Body of pancreas (tissue), 4 donors: ENCODE measurements around the gene SNAPC4. TPM values are rescaled to one million over a fixed set of nuclear protein-coding genes. Genes with fewer than 3 reads are reported as not detected.

Source experiments
- ATAC-seq: fragments of 150-250 bp; one replicate; pipeline ENCODE4 v1.9.1; 2016
- DNase-seq, 4 donors: peaks; one replicate each; pipeline ENCODE4 v3.0.0-alpha.2; 2019
- H3K27ac ChIP-seq, 4 donors: fragments of 200-600 bp; sonication (generic); 1 replicate in 3 of 4; 2 replicates in 1 of 4; pipeline versions ENCODE4 v1.5.1 to v1.6.1; 2016 to 2019; ENCODE audit warnings: mild to moderate bottlenecking in 1 of 4, mixed read lengths in 1 of 4, moderate library complexity in 1 of 4
- H3K27me3 ChIP-seq, 2 donors: fragments of 200-600 bp; sonication (generic); one replicate each; pipeline ENCODE4 v1.6.0; 2016; ENCODE audit warnings: mild to moderate bottlenecking in 1 of 2
- H3K36me3 ChIP-seq, 2 donors: fragments of 200-600 bp; sonication (generic); replicated peaks in 1 of 2; 2 replicates each; pipeline ENCODE4 v1.5.1; 2016; ENCODE audit warnings: low read depth in 2 of 2; ENCODE audit not compliant: insufficient read depth in 1 of 2
- H3K4me1 ChIP-seq: fragments of 200-600 bp; sonication (generic); one replicate; pipeline ENCODE4 v1.6.0; 2016
- H3K4me3 ChIP-seq, 2 donors: fragments of 200-600 bp; sonication (generic); 1 replicate in 1 of 2; 2 replicates in 1 of 2; pipeline ENCODE4 v1.5.1; 2016 to 2019
- H3K9me3 ChIP-seq, 3 donors: fragments of 200-600 bp; sonication (generic); 1 replicate in 2 of 3; 2 replicates in 1 of 3; pipeline ENCODE4 v1.5.1; 2016
- CTCF ChIP-seq, 7 experiments: fragments of 450-650 bp in 4 of 7; fragments of 200-600 bp in 3 of 7; sonication (generic) in 3 of 7; IDR thresholded peaks; one replicate each; pipeline ENCODE4 v1.5.1; 2016 to 2019; ENCODE audit warnings: antibody characterized with exemption in 7 of 7
- POLR2A ChIP-seq, 3 donors: fragments of 450-650 bp; IDR thresholded peaks; one replicate each; pipeline ENCODE4 v1.6.1; 2016; ENCODE audit warnings: antibody characterized with exemption in 3 of 3, mild to moderate bottlenecking in 2 of 3
- WGBS, 2 donors: methylation state at CpG; one replicate each; pipeline ENCODE4 v1.1.5; 2017; 5-methylcytosine and 5-hydroxymethylcytosine counted together
- intact Hi-C: fragments of 100-400 bp; cut with DNase I; formaldehyde crosslinking; loops from one replicate; pipeline ENCODE4 v1.15.1; 2023
- total RNA-seq, 2 donors: library from RNA; depleted of rRNA; stranded (reverse); fragments of >200 nt; gene quantifications; one replicate each; pipeline ENCODE4 v1.1.0, GENCODE V29; 2016

The SNAPC4 gene
- total RNA-seq, 2 donors from 2014 or later = 8.8 to 19.1 TPM

GRCh38 chr9:136363949-136364748 lies 35.8 kb downstream of the SNAPC4 start:
- 37 to 49% methylated on average over 7 to 54 of the region's 54 CpGs for WGBS, 2 donors
- no peaks in the 10 kb centered on the region for H3K27me3 ChIP-seq
- peak overlapping the region in 2 of 4 donors; percentile 76 to 95 for H3K27ac ChIP-seq
- DNase-seq = no peak
- no peak overlapping the region for H3K4me3 ChIP-seq
- H3K4me1 ChIP-seq = peaks cover 22% of the 10 kb centered on the region
- no peak for ATAC-seq
- TF ChIP-seq CTCF (IDR thresholded peaks at IDR 0.05) (no peak), POLR2A (IDR thresholded peaks at IDR 0.05) (no peak)
- intact Hi-C loops = no loop called here
- no peaks in the 10 kb centered on the region for H3K9me3 ChIP-seq
- no peaks in the 10 kb centered on the region for H3K36me3 ChIP-seq

GRCh38 chr9:136363106-136363948 lies 36.6 kb downstream of the SNAPC4 start, which contains the start of gene DNLZ:
Gene DNLZ, minus strand, starts transcription at chr9:136363744. Its CDS starts 30 bp downstream, at chr9:136363714.
- 2% methylated on average over 52 of the region's 97 CpGs; no CpG with 5 or more reads in 1 of the 2 donors for WGBS, 2 donors
- Histone ChIP-seq H3K9me3 (no peaks in the 10 kb centered on the region), H3K4me1 (peaks cover 22% of the 10 kb centered on the region), H3K27ac (peak within 1 kb of the TSS; percentile 76 to 95 (median 95)), H3K27me3 (no peaks in the 10 kb centered on the region), H3K36me3 (no peaks in the 10 kb centered on the region), H3K4me3 (peak within 1 kb of the TSS; percentile 9 to 60)
- TF ChIP-seq CTCF (IDR thresholded peaks at IDR 0.05) (peak; percentile 90 to 100 (median 99)), POLR2A (IDR thresholded peaks at IDR 0.05) (peak; percentile 85 to 92 (median 90))
- intact Hi-C loops = no loop called here
- peak; percentile 97 to 98 (median 98) for DNase-seq
- peak; percentile 95 for ATAC-seq

- DNase-seq = no peak
- no peak overlapping the region for H3K4me3 ChIP-seq
- H3K9me3 ChIP-seq = no peaks in the 10 kb centered on the region
- TF ChIP-seq POLR2A (IDR thresholded peaks at IDR 0.05) = no peak
- TF ChIP-seq CTCF (IDR thresholded peaks at IDR 0.05) = no peak
- intact Hi-C loops = no loop called here
- WGBS, 2 donors = 68 to 75% methylated on average over 2 to 6 of the region's 6 CpGs
- H3K4me1 ChIP-seq = peaks cover 22% of the 10 kb centered on the region
- no peaks in the 10 kb centered on the region for H3K27me3 ChIP-seq
- H3K36me3 ChIP-seq = no peaks in the 10 kb centered on the region
- H3K27ac ChIP-seq = peak overlapping the region; percentile 76 to 95 (median 95)
- no peak for ATAC-seq
Observed at GRCh38 chr9:136362450-136362784, 37.6 kb downstream of the SNAPC4 start.

- WGBS, 2 donors = 81 to 87% methylated on average over 4 to 26 of the region's 26 CpGs
- no peaks in the 10 kb centered on the region for H3K36me3 ChIP-seq
- H3K4me1 ChIP-seq = peaks cover 22% of the 10 kb centered on the region
- H3K27me3 ChIP-seq = no peaks in the 10 kb centered on the region
- H3K27ac ChIP-seq = peak overlapping the region in 1 of 4 donors; percentile 39
- ATAC-seq = no peak
- no peaks in the 10 kb centered on the region for H3K9me3 ChIP-seq
- TF ChIP-seq POLR2A (IDR thresholded peaks at IDR 0.05) (no peak), CTCF (IDR thresholded peaks at IDR 0.05) (no peak)
- no peak for DNase-seq
- intact Hi-C loops = no loop called here
- H3K4me3 ChIP-seq = no peak overlapping the region
Observed at GRCh38 chr9:136361754-136362449, 38.1 kb downstream of the SNAPC4 start.
